Panc1 (cell line): Measurements from ENCODE around the gene CEP164.

Experiments
- CTCF ChIP-seq: fragments of 450-650 bp; IDR thresholded peaks from 2 replicates; pipeline ENCODE4 v1.5.1; 2017; ENCODE audit warnings: mild to moderate bottlenecking
- POLR2AphosphoS5 ChIP-seq: IDR thresholded peaks from 2 replicates; pipeline ENCODE4 v1.6.1; 2012; ENCODE audit warnings: mild to moderate bottlenecking, low read depth, low read length, moderate library complexity

- TF ChIP-seq CTCF (no peak), POLR2AphosphoS5 (no peak)
Observed at GRCh38 chr11:117423046-117423575, 95.5 kb downstream of the CEP164 start.
